HG02884 (cell line): ENCODE results near the gene PARVB.
A peak's percentile ranks its signal among the peaks of the same experiment; 100 is the strongest.

Source experiments
- ATAC-seq: cut with Tn5 transposase; IDR thresholded peaks from one replicate; pipeline ENCODE4 v1.9.1; 2021; ENCODE audit warnings: mild to moderate bottlenecking, moderate library complexity; ENCODE audit not compliant: unreplicated experiment

Gene PARVB

DNA sequence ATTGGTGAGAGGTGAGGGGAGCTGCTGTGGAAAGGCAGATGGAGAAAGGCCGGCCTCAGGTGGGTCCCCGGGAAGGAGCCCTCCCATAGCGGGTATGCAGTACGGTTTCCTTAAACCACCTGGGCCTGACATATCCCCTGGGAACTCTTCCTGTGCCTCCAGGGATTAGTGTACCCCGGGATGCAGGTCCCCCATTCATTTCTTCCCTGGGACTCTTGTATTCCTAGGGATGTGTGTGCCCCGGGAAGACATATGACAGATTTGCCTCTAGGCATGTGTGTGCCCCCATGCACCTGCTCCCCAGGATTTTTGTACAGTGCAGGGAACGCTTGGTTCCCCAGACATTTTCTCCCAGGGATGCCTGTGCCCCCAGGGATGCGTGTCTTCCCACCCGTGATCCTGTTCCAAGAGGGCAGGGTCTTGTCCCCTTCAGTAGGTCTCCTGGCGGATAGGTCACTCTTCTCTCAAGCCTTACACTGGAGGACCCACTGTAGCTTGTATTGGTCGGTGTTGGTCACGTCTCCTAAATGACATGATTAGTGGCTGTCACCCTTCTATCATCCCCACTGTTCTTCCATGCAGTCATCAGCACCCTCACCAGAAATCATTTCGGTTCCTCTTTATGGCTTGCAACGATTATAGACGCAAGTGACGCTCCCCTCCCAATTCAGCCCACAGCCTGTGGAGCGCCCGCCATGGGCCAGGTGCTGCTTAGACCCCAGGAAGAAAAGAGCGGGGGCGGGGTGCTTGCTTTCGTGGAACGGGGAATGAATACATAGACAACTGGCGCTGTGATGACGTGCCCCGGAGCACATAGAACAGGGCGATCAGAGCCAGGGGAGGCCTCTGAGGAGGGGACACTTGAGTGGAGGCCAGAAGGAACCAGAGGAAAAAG is 1.3 kb downstream of the PARVB start:
- ATAC-seq = peak; percentile 64

DNA sequence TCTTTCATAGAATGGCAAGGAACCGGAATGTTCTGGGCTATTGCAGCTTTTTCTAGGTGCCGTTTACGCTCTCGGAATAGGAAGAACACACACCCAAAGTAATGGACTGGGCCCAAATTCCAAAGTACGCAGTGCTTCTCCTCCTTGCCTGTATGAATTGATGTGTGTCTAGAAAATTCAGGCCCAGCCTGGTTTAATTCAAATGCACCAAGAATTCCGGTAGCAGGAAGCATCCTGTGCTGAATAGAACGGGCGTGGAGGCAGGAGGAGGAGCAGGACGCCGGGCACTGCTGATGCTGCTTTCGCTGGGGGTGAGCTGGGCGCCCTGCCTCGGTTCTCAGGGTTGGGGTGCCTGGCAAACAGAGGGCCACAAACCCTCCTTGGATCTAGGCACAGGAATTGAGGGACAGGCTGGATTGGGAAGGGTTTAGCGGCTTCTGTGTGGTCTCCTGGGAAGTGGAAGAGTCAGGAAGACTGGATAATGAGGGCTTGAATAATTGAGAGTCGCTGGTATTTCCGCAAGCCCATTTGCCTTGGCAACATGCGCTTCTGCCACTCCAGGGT is 2.0 kb downstream of the PARVB start:
- ATAC-seq = no peak

DNA sequence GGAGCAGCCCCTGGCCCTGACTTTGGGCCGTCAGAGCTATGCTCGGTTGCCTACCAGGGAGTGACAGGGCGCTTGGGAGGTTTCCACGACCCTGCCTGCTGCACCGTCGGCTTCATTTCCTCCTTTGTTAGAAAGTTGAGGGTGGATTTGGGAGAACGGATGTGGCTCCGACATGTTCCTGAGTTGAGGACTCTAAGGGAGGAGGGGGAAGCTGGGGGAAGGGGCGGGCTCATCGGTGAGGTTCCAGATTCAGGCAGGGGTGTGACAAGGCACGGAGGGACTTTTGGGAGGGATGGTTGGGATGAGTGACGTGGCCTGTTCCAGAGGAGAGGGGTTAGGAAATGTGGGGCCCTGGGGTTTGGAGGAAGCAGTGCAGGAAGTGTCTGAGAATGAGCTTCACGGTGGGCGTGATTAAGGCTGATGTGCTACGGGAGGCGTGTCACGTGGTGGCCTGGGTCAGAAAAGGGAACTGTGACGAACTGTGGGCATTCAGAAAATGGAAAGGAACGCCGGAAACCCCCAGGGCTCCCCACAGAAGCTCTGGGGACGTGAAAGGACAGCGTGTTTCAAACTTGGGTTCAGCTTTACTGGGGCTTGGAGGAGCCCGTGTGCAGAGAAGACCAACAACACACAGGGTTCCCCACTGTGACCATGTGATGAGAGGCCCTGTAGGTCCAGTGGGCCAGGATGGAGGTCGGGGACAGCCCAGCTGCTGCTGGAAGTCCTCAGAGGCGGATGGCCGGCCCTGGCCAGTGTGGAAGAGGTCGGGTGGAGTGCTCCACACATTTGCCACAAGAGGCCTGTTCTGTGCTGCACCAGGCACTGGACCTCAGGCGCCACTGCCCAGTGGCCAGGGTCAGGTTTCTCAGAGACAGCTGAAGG is 2.8 kb downstream of the PARVB start:
- ATAC-seq = peak; percentile 32

DNA sequence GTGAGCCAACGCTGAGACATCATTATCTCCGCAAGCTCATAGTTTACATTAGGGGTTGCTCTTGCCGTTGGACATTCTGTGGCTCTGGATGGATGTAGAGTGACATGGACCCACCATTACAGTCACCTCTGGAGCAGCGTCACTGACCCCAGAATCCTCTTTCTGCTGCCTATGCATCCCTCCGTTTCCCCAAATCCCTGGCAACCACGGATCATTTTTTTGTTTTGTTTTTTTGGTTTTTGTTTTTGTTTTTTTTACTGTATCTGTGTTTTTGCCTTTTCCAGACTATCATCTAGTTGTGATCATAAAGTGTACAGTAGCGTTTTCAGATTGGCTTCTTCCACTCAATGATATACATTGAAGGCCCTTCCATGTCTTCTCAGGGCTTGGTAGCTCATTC is 4.0 kb downstream of the PARVB start:
- no peak for ATAC-seq

DNA sequence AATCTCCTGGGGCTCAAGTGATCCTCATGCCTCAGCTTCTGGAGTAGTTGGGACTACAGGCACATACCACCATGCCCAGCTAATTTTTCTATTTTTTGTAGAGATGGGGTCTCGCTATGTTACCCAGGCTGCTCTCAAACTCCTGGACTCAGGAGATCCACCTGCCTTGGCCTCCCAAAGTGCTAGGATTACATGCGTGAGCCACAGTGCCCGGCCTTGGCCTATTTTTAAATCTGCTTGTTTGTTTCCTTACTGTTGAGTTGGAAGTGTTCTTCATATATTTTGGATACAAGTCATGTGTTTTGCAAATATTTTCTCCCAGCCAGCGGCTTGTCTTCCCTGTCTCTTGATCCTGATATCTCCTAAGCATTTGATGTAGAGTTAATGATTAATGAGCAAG is 5.0 kb downstream of the PARVB start:
- no peak for ATAC-seq

DNA sequence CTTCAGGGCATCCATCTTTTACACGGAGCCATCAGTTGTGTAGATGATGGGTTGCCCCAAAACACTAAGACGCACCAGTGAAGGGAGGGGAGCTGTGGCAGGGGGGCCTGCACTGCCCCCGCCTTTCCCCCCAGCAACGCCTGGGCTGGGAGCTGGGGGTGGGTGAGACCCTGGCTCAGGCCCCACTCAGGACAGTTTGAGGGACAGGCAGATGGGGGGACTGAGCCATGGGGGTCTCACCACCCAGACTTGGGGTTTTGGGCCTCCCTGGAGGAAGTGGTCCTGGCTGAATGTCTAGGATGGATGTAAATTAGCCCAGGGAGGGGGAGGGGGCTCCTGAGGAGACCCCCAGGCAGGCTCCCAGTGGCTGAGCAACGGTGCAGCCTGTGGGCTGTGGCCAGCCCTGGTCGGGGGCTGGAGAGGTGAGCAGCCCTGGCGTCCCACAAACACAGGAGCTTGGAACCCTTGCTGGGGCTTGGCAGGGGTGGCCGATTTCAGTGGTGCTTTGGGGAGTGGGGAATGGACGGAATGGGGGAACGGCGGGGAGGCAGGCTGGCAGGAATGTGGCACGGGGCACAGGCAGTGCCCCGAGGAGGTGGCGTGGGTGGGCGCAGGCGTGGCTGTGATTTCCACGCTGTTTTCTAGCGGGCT is 6.1 kb downstream of the PARVB start:
- no peak for ATAC-seq

DNA sequence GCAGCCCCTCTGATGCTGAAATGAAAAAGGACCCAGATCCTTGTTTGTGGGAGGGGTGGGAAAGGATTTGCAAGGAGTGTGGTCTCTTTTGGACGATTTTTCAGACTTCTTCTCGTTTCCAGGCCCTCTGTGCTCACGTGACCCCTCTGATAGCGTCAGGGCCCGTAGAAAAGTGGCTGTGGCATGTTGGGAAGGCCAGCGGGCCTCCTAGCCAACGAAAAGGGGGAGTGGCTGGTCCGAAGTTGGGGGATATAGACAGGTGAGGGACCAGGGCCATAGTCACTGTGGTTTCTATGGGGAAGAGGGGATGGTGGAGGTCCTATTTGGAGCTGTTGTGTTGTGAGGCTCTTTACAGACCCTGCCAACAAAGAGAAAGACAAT is 6.6 kb downstream of the PARVB start:
- no peak for ATAC-seq

DNA sequence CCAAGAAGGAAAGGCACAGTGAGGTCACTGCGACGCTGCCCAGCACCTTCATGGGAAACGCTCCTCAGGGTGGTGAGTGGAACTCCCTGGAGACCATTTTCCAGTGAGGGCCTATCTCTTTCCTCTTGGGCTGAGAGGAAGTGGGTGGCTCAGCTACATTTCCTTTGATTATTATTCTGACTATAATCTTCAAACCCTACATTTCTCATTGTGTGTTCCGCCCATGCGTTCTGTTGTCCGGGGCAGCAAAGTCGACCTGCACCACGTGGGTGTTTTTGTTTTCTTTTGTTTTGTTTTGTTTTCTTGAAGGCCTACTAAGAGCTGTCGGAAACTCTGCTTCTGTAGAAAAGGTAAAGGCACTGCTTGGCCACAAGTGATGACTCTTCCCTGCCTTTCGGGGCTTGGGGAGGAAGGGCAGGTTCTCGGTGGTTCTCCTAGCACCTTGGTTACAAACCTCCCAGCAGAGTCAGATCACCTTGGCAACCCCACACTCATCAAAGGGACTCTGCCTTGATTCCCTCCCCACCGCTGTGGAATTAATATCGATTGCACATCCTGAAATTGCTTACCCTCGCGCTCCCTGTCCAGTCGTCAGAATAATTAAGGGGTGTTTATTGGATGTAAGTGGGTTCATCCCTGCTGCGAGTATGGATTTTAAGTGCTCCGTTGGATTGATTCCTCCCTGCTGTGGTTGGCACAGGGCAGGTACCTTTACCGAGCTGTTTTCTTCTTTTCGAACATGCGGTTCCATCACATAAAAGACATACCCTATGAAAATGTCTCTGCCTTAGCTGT is 7.3 kb downstream of the PARVB start:
- ATAC-seq = no peak

DNA sequence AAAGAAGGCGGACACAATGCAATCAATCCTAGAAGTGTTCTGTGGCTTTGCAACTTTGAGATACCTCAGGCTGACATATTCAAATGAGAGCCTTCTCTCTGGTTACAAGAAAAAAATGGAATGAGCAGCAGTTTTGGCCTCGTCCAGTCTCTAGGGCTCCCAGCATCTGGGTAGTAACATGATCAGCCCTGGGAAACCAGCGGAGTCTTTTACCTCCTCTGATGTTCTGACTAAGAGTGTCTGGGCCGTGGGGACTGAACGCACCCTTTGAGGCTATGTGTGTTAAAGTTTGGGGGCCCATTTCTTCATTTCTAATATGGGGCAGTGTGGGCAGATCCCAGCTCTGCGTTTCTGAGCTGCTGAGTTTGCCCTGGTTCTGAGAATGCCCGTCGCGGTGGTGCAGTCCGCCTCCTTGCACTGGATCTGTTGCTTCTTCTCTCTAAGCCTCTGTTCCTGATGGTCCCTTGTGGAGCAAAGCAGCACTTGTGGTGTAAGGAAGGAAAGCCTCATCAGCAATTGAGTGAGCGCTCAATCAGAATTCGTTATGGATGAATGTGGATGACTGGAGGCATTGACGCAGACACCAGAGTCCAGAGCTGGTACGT is 8.1 kb downstream of the PARVB start:
- no peak for ATAC-seq

DNA sequence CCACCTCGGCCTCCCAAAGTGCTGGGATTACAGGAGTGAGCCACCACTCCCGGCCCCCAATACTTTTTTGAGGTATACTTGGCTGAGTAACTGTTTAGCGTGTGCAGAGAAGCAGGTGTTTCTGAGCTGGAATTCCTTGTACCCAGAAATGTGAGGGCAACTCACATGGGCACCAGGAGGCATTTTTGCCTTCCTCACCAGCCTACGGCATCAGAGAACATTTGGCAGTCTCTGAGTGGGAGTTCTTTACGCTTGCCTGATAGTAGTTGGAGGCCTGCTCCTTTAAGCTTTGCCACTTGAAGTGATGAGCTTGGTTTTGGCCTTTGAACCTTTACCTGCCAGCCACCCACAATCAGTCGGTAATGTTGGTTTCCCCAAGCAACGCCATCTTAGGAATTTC is 9.2 kb downstream of the PARVB start:
- no peak for ATAC-seq

DNA sequence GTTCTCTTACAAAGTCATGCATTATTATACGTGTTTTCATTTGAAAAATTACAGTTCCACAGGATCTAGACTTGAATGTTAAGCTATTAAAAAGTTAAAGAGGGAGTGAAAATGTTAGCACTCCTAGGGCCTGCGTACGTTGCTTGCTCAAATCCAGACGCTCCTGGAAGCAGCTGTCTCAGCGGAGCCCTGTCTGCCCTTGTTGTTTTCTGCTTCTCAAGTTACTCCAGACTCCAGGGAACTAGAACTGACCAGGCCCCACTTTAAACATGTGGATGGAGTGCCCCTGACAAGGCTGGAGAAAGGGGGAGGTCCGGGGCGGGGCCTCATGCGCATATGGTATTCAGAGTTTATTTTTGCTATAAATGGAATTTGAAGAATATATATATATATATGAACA is 9.6 kb downstream of the PARVB start:
- ATAC-seq = no peak

DNA sequence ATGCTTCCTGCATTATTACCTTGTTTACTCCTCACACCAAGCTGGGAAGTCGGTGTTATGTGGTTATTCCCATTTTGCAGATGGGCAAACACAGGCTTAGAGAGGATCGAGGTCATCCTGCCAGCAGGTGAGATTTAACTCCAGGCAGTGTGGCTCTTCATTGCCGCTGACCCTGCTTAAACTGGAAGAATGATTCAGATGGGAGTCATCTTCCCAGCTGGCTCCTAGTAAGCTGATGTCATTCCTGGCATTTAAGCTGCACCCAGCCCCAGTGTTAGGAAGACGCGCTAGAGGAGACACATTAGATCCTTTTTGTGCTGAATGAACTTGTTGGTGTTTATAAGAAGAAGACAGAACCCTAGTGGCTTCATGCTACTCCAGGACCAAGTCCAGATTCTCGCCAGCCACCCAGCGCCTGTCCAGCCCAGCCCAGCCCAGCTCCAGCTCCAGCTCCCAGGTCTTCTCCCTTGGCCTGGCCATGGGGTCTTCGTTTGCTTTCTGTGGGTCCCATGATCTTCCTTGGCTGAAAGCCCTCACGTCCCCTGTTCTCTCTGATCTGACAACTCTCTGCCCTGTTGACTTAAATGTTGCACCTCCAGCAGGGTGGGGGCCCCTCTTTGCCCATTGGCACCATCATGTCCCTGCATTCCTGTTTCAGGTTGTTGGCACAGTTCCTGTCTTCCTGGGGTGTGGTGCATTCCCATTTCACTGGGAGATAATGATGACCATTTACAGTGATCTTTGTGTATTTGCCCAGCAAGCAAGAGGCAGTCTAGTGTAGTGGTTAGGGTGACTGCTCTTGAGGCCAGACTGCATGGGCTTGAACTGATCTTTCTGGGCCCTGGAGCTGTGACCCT is 13.6 kb downstream of the PARVB start:
- no peak for ATAC-seq

DNA sequence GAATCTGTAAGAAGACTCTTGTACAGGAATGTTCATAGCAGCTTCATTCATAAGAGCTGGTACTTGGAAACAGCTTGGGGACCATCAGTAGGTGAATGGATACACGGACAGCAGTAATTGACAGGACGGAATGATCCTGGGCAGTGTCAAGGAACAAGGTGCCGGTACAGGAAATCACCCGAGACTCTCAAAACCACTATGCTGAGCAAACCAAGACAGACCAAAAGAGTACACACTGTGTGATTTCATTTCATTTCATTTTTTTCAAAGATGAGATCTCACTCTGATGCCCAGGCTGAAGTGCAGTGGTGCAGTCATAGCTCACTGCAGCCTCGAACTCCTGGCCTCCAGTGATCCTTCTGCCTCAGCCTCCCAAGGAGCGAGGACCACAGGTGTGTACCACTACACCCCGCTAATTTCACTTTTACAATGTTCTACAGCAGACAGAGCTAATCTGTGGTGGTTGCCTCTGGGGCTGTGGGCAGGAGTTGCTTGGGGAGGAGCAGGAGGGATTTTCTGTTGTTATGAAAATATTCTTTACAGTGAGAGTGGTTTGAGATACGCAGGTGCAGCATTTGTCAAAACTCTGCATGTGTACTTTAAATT is 15.6 kb downstream of the PARVB start:
- ATAC-seq = no peak

DNA sequence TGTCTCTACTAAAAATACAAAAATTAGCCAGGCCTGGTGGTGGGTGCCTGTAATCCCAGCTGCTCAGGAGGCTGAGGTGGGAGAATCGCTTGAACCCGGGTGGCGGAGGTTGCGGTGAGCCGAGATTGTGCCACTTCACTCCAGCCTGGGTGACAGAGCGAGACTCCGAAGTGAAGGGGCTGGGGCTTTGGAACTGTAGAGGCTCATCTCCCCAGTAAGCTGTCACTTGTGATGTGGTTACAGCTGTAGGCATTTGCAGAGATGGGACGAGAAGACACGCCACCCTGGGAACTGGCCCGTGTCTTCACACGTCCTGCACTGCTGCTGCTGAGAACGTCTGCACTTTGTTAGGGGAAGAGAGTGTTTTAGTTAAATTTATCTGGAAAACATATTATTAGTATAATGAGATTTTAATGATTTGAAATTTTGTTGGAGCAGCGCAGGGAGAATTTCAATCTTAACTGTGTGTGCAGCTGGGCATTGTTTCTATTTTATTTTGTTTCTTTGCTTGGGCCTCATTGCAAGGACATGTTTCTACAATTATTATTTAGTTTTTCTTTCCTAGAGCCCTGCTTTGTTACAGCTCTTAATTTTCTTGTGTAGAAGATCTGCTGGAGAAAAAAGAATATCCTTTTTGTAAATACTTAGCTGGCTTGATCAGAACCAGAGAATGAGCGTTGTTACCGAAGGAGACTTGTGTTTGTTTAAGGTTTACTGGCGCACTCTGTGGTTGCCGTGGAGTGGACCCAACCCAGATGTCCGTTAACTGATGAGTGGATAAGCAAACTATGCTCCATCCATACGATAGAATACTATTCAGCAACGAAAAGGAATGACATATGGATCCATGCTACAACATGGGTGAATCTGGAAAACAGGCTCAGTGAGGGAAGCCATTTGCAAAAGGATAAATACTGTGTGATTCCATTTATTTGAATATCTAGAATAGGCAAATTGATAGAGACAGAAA is 18.4 kb downstream of the PARVB start:
- ATAC-seq = peak; percentile 62

DNA sequence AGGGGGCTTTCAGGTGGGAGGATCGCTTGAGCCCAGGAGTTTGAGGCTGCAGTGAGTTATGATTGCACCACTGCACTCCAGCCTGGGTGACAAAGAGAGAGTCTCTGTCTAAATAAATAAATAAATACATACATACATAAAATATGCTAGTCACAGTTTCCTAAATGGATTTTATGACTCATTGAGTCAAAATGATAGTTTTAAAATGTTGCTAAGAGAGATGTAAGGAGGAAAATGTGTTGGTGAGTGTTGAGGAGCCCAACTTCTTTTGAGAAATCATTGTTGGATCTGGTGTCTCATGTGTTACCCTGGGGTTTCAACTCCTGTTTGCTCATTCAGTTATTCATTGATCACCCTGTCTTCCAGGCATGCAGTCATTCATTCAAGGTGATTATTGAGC is 21.0 kb downstream of the PARVB start:
- no peak for ATAC-seq

DNA sequence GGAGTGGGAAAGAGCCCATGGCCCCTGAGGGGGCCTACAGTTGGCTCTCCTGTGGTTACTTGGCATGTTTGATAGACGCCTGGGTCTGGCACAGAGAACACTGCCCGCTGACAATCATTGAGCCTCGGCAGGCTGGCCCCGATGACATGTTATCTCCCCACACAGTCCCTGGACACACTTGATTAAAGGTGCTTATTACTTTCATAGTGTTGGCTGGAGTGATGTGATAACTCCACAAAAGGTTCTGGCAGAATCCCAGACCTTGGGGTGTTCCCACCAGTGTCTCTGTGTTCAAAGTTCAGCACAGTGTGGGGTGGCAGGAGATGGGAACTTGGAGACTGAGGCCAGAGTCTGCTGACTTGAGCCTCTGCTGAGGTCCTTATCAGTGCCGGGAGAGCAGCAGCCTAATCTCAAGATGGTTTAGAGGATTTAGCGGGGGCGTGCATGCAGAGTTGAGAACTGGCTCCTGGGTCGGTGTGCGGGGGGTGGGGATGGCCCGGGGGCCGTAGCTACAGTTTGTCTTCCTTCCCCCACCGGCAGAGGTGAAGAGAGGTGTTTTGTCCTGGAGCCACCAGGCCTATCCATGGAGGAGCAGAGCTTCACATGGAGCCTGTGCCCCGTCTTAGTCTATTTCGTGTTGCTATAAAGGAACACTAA is 22.5 kb downstream of the PARVB start:
- ATAC-seq = no peak

DNA sequence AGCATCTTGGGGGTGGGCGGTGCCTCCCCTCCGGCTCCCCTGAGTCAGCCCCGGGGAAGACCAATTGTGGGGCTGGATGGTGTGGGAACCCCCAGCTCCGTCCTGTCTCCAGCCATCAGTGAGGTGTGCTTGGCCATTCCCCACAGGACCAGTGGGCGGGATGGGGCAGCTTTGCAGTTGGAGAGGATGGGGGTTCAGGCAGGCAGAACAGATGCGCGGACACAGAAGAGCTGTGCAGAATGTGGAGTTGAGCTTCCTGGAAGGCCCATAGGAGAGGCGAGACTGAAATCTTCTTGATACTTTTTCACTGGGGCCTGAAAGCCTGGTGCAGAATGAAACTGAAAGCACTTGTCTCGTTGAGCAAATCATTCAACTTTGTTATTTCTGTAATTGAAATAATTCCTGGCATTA is 23.8 kb downstream of the PARVB start:
- no peak for ATAC-seq
